Fibroblast of the aortic adventitia (primary cell): ENCODE data around the gene MBD5. TPM values are rescaled to one million over a fixed set of nuclear protein-coding genes. Genes with fewer than 3 reads are reported as not detected.
"Not testable (repeated sequence)": the region's sequence is repeated elsewhere in the genome, so short reads cannot be mapped to it uniquely, and the experiment has no call there.

ENCODE experiments used
- DNase-seq: peaks from one replicate; pipeline ENCODE4 v3.0.0-alpha.2; 2010; ENCODE audit warnings: low read depth
- H3K4me3 ChIP-seq: 2 replicates; pipeline ENCODE4 v1.5.1; 2011; ENCODE audit warnings: low read depth, mild to moderate bottlenecking, control low read depth, low read length, moderate library complexity
- CTCF ChIP-seq: IDR thresholded peaks from 2 replicates; pipeline ENCODE4 v1.5.1; 2011; ENCODE audit warnings: mild to moderate bottlenecking, low read length, control low read depth, inconsistent platforms; ENCODE audit not compliant: insufficient read depth
- total RNA-seq: library from RNA; depleted of rRNA; stranded (reverse); fragments of >200 nt; gene quantifications from 2 replicates; pipeline ENCODE4 v1.2.3, GENCODE V29; 2012; ENCODE audit warnings: low replicate concordance

Gene MBD5
- total RNA-seq, result 41.4 and 47.0 TPM in 2 replicates

DNA sequence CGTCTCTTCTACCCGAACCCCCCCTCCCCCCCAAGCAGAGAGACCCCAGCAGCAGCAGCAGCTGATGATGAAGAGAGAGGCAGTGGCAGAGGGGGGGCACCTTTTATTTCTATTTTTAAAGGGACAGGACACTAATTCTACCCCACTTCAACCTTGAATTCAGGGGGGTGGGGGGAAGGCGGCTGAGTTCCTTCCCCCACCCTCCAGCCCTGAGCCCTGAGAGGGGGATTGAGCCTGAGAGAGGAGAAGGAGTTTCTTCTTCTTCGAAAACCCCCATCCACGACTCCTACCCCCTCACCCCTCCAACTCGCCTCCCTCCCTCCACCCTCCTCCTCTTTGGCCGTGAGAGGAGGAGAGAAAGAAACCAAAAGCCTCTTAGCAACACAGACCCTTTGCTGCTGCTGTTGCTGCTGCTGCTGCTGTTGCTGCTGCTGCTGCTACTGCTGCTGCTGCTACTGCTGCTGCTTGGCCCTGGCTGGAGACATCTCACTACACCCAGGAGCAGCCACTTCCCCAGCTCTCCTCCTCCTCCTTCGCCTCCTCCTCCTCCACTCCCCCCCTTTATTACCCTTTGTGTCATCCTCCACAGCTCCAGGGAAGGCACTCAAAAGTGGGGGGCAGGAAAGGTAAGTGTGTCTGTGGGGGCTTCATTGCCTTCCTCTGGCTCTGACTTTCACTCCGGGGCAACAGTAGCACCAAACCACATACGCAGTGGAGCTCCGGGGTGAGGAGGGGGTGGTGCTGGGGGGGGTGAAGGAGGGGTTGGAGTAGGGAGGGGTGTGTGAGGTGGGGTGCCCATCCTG is at the start of gene MBD5:
Gene MBD5 (plus strand): TSS at position 33 of the 803 bp plus-strand sequence.
- DNase-seq, result peak; percentile 61
- peak within 1 kb of the TSS; percentile 89 for H3K4me3 ChIP-seq
- TF ChIP-seq CTCF, result no peak

GRCh38 chr2:147976102-147976501 is 44.8 kb upstream of the MBD5 start:
- no peak for TF ChIP-seq CTCF

DNA sequence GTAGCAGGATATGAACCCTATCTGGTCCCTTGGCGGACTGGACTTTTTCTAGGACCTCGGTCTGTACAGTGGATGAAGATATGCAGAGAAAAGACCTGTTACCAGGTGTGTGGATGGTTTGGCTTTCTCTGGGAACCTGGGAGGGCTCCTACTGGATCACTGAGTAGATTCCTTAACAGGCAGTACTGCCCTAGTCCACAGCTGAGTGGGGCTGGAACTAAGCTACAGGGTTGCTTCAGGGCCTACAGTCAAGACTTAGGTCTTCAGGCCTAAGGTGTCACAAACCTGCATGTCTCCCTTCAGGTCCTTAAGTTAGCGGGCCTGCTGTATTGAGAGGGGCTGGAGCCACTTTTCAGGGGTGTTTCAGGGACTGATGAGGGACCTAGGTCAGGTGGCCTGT is 43.2 kb upstream of the MBD5 start:
- no peak overlapping the region for H3K4me3 ChIP-seq
- no peak for DNase-seq
- TF ChIP-seq CTCF, result no peak

More at GRCh38 chr2:147976102-147976501, 44.8 kb upstream of the MBD5 start:
- DNase-seq, result no peak
- H3K4me3 ChIP-seq, result no peak overlapping the region

GRCh38 chr2:147980940-147981528 is 39.9 kb upstream of the MBD5 start:
- no peak overlapping the region for H3K4me3 ChIP-seq
- TF ChIP-seq CTCF, result no peak
- DNase-seq, result no peak

DNA sequence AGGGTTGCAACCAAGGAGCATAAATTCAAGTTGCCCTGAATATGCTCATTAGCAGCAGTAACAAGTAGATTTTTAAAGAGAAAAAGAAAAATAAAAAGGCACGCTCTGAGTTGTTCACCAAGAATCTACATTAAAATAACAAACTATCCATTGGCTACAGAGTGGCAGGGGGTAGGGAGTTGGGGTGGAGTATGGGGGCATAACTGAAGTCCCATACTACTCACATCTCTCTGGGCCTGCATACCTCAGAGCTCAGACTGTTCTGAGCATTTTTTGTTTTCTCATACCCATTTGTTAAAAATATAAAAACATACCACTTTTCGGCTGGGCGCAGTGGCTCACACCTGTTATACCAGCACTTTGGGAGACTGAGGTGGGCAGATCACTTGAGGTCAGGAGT is 31.8 kb upstream of the MBD5 start:
- TF ChIP-seq CTCF, result no peak
- H3K4me3 ChIP-seq, result no peak overlapping the region
- no peak for DNase-seq

- H3K4me3 ChIP-seq, result no peak overlapping the region
- TF ChIP-seq CTCF, result peak; percentile 62
- peak; percentile 81 for DNase-seq
Observed at GRCh38 chr2:147989809-147990403, 31.0 kb upstream of the MBD5 start.

DNA sequence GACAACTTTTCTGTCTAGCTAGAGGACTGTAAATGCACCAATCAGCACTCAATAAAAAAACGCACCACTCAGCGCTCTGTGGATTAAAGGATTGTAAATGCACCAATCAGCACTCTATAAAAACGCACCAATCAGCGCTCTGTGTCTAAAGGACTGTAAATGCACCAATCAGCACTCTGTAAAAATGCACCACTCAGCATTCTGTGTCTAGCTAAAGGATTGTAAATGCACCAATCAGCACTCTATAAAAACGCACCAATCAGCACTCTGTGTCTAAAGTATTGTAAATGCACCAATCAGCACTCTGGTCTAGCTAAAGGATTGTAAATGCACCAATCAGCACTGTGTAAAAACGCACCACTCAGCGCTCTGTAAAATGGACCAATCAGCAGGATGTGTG is 25.9 kb upstream of the MBD5 start:
- not testable (repeated sequence) for H3K4me3 ChIP-seq, DNase-seq
